Erythroblast (primary cell): ENCODE results near the gene FBLN2.
"Not testable (repeated sequence)": the region's sequence is repeated elsewhere in the genome, so short reads cannot be mapped to it uniquely, and the experiment has no call there.

Experiments used
- DNase-seq, 2 experiments: peaks; one replicate each; lab custom pipeline; 2025; lab: John Stamatoyannopoulos, UW
- GATA1 ChIP-seq: IDR thresholded peaks from 2 replicates; pipeline ENCODE4 v1.6.1; 2011; ENCODE audit warnings: low read depth, mild to moderate bottlenecking, control low read depth, low read length, moderate library complexity
- POLR2A ChIP-seq: IDR thresholded peaks from 2 replicates; pipeline ENCODE4 v1.6.1; 2011; ENCODE audit warnings: mild to moderate bottlenecking, low read length

FBLN2 gene

GRCh38 chr3:13548696-13549622 is at the start of gene FBLN2:
Gene FBLN2, plus strand, starts transcription at chr3:13549125. Its CDS starts 21,231 bp downstream, at chr3:13570356.
- no peak for TF ChIP-seq GATA1
- TF ChIP-seq POLR2A: no peak
- DNase-seq: peak; percentile 50 to 67

GRCh38 chr3:13499246-13499645 is 49.7 kb upstream of the FBLN2 start:
- not testable (repeated sequence) for DNase-seq

- peak; percentile 34 to 47 for DNase-seq
- TF ChIP-seq POLR2A: no peak
- TF ChIP-seq GATA1: no peak
Observed at GRCh38 chr3:13500133-13500885, 48.6 kb upstream of the FBLN2 start.

GRCh38 chr3:13501056-13501455 is 47.9 kb upstream of the FBLN2 start:
- no peak for TF ChIP-seq POLR2A
- no peak for TF ChIP-seq GATA1
- no peak for DNase-seq

- no peak for DNase-seq
- TF ChIP-seq POLR2A: no peak
- TF ChIP-seq GATA1: no peak
Observed at GRCh38 chr3:13501521-13501920, 47.4 kb upstream of the FBLN2 start.

- no peak for DNase-seq
- TF ChIP-seq POLR2A (no peak), GATA1 (no peak)
Observed at GRCh38 chr3:13501958-13502790, 46.8 kb upstream of the FBLN2 start.

- no peak for DNase-seq
- no peak for TF ChIP-seq GATA1
- no peak for TF ChIP-seq POLR2A
Observed at GRCh38 chr3:13502791-13503060, 46.2 kb upstream of the FBLN2 start.

GRCh38 chr3:13504161-13504831 is 44.6 kb upstream of the FBLN2 start:
- DNase-seq: no peak
- TF ChIP-seq POLR2A (no peak), GATA1 (no peak)

- no peak for DNase-seq
- no peak for TF ChIP-seq POLR2A
- TF ChIP-seq GATA1: no peak
Observed at GRCh38 chr3:13505147-13506130, 43.5 kb upstream of the FBLN2 start.

GRCh38 chr3:13506239-13506638 is 42.7 kb upstream of the FBLN2 start:
- DNase-seq: no peak
- TF ChIP-seq GATA1: no peak
- no peak for TF ChIP-seq POLR2A

GRCh38 chr3:13506680-13507079 is 42.2 kb upstream of the FBLN2 start:
- no peak for DNase-seq
- TF ChIP-seq POLR2A: no peak
- no peak for TF ChIP-seq GATA1

- TF ChIP-seq GATA1: no peak
- TF ChIP-seq POLR2A: no peak
- DNase-seq: peak in 1 of 2 experiments; percentile 17
Observed at GRCh38 chr3:13507247-13507569, 41.7 kb upstream of the FBLN2 start.
